Superior temporal gyrus (tissue), 1 donor: Measurements from ENCODE around the gene EBF4.
"Not testable (repeated sequence)": the region's sequence is repeated elsewhere in the genome, so short reads cannot be mapped to it uniquely, and the experiment has no call there.

ENCODE experiments used
- DNase-seq: peaks from one replicate; pipeline ENCODE4 v3.0.0-alpha.2; 2016; ENCODE audit errors: extremely low spot score

Gene EBF4

DNA sequence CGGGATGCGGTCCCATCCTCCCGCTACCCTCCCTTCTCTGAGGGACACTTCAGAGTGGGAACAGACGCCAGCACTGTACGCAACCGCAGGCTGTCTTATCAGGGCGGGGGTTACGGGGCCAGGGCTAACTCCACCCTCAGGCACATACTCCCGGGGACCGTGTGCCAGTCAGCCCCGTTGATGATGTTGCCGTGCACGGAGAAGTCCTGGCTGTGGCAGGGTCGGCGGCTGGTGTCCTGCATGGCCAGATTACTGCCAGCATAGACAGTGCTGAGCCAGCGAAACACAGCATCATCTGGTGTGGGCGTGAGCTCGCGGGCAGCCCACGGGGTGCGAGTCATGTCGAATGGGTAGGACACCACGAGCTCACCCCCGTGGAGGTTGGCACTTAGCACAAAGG, 102.9 kb downstream of the EBF4 start:
- DNase-seq, result no peak

- DNase-seq, result no peak
Observed at GRCh38 chr20:2796011-2796660, 103.6 kb downstream of the EBF4 start.

- no peak for DNase-seq
Observed at GRCh38 chr20:2797136-2797983, 104.8 kb downstream of the EBF4 start.

- DNase-seq, result no peak
Observed at GRCh38 chr20:2798095-2798805, 105.7 kb downstream of the EBF4 start.

DNA sequence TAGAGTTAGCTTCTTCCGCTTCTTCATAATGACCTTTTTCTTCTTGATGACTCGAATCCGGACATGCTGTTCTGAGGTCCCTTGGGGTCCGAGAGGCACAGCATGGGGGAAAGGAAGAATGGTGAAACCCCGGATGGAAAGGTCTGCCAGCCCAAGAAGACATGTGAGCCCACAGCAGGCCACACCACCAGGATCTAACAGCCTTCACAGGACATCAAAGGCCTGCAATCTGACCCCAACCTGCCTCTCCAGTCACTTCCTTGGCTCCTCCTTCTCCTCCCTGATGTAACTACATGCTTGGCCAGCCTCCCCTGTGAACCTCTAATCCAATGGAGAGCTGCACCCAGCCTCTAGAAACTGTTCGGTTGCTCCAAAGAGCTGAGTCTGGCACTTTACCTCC, 106.2 kb downstream of the EBF4 start:
- no peak for DNase-seq

- no peak for DNase-seq
Observed at GRCh38 chr20:2799271-2799670, 106.7 kb downstream of the EBF4 start.

GRCh38 chr20:2799688-2800520, 107.3 kb downstream of the EBF4 start:
- no peak for DNase-seq

GRCh38 chr20:2800521-2801285, 108.1 kb downstream of the EBF4 start, which contains the start of gene CPXM1:
CPXM1 (minus strand) TSS chr20:2800627; CDS start chr20:2800572, 55 bp downstream.
- DNase-seq, result no peak

DNA sequence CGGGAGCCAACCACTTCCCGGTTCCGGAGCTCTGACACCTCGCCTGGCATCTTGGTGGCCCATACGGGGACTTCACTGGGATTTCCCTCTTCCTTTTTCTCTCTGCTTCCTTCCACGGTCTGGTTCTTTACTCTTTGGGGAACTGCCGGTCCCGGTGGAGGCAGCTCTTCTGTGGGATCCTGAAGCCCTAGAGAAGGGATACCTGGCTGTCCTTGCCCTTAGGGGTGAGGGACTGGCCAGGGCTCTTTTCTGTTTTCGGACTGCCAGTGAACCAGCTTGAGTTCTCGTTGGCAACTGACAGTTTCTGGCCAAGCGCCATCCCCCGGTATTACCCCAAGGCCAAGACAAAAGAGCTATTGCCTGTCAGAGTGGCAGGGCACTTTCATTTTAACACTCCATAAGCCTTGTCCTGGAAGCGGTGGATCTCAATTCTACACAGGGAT, 108.7 kb downstream of the EBF4 start:
- no peak for DNase-seq

DNA sequence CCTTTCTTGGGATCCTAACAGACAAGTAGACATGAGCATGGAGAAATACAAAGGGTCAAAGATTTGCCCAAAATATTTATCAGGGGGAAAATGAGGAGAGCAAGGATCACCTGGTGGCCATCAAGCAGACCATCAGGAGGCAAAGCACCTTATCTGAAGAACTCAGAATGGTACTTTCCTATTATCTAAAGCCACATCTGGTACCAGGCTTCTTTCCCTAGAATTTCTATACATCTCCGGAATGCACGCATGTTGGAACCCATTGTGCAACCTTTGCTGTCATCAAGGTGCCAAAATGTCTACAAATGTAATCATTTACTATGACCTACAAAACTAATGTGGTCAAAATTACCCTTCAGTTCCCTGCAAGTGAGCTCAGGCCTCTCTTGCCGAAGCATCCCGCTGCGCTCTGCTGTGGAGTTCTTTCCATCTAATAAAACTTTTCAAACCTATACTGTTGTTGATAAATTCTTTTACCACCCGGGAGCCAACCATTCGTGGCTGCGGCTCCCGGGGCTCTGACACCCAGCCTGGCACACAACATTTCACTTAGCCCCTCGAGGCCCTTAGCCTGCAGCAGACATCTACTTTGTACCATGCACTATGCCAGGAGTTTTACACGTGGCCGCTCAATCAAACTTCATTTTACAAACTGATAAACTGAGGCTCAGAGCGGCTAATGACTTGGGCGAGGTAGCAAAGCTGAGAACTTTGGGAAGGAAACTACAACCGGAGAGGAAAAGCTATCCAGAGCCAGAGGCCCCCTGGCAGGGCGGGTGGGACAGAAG, 111.7 kb downstream of the EBF4 start:
- no peak for DNase-seq

- DNase-seq, result no peak
Observed at GRCh38 chr20:2804852-2805688, 112.5 kb downstream of the EBF4 start.

GRCh38 chr20:2805689-2806350, 113.2 kb downstream of the EBF4 start:
- no peak for DNase-seq

- no peak for DNase-seq
Observed at GRCh38 chr20:2806351-2806701, 113.7 kb downstream of the EBF4 start.

GRCh38 chr20:2807019-2807418, 114.4 kb downstream of the EBF4 start:
- no peak for DNase-seq

- not testable (repeated sequence) for DNase-seq
Observed at GRCh38 chr20:2807929-2808328, 115.3 kb downstream of the EBF4 start.

- DNase-seq, result no peak
Observed at GRCh38 chr20:2809690-2810089, 117.1 kb downstream of the EBF4 start.
